ENCODE results near the gene SFTPA2.
"Not testable (repeated sequence)": the region's sequence is repeated elsewhere in the genome, so short reads cannot be mapped to it uniquely, and the experiment has no call there.

- not testable (repeated sequence) for TF ChIP-seq CTCF (IDR thresholded peaks at IDR 0.05; ENCODE audit: low read depth, low read length); EZH2phosphoT487 (IDR thresholded peaks at IDR 0.05; ENCODE audit: low read depth)
These were observed 34.4 kb upstream of the SFTPA2 start for GRCh38 chr10:79594565-79594964.

All from OCI-LY3 (cell line).